ENCODE measurements around the gene SVOPL.

GRCh38 chr7:138613630-138614029 lies 87.5 kb downstream of the SVOPL start:
- TF ChIP-seq CTCF (IDR thresholded peaks at IDR 0.05; ENCODE audit: low read depth, low read length) (no peak), POLR2A (IDR thresholded peaks at IDR 0.05; ENCODE audit: extremely low read depth, insufficient read length) (no peak), MYC (IDR thresholded peaks at IDR 0.05; ENCODE audit: low read depth, low read length) (no peak)
